Mucosa of stomach (tissue), 1 donor: ENCODE measurements around the gene CENPX.

Source experiments
- H3K27me3 ChIP-seq: one replicate; pipeline ENCODE4 v1.7.0; 2013; ENCODE audit warnings: mild to moderate bottlenecking, low read length; ENCODE audit not compliant: control insufficient read depth, insufficient read depth
- H3K36me3 ChIP-seq: one replicate; pipeline ENCODE4 v1.7.0; 2013; ENCODE audit warnings: low read length; ENCODE audit not compliant: control insufficient read depth, insufficient read depth
- H3K4me1 ChIP-seq: one replicate; pipeline ENCODE4 v1.7.0; 2013; ENCODE audit warnings: mild to moderate bottlenecking, low read length; ENCODE audit not compliant: control insufficient read depth, insufficient read depth
- H3K4me3 ChIP-seq: one replicate; pipeline ENCODE4 v1.7.0; 2013; ENCODE audit warnings: low read length
- H3K9ac ChIP-seq: one replicate; pipeline ENCODE4 v1.7.0; 2013; ENCODE audit warnings: mild to moderate bottlenecking, low read length, moderate library complexity
- H3K9me3 ChIP-seq: one replicate; pipeline ENCODE4 v1.7.0; 2013; ENCODE audit warnings: mild to moderate bottlenecking, low read length, moderate library complexity; ENCODE audit not compliant: control insufficient read depth
- donor health status: Pancreatic carcinoma.

CENPX gene

GRCh38 chr17:81999976-82000802 is 22.5 kb downstream of the CENPX start:
- Histone ChIP-seq H3K9me3 (no peaks in the 10 kb centered on the region), H3K27me3 (no peaks in the 10 kb centered on the region), H3K4me1 (peaks cover 18% of the 10 kb centered on the region), H3K36me3 (no peaks in the 10 kb centered on the region), H3K9ac (no peak overlapping the region), H3K4me3 (no peak overlapping the region)

GRCh38 chr17:81999587-81999975 is 23.1 kb downstream of the CENPX start:
- Histone ChIP-seq H3K4me1 (peaks cover 25% of the 10 kb centered on the region), H3K9ac (no peak overlapping the region), H3K9me3 (no peaks in the 10 kb centered on the region), H3K36me3 (no peaks in the 10 kb centered on the region), H3K27me3 (no peaks in the 10 kb centered on the region), H3K4me3 (no peak overlapping the region)

- no peak overlapping the region for H3K9ac ChIP-seq
- H3K36me3 ChIP-seq, result no peaks in the 10 kb centered on the region
- H3K4me3 ChIP-seq, result no peak overlapping the region
- no peaks in the 10 kb centered on the region for H3K27me3 ChIP-seq
- H3K4me1 ChIP-seq, result peaks cover 32% of the 10 kb centered on the region
- H3K9me3 ChIP-seq, result no peaks in the 10 kb centered on the region
These were observed 23.8 kb downstream of the CENPX start for GRCh38 chr17:81998691-81999438.

GRCh38 chr17:81998212-81998611 is 24.5 kb downstream of the CENPX start:
- Histone ChIP-seq H3K4me3 (no peak overlapping the region), H3K9ac (no peak overlapping the region), H3K36me3 (no peaks in the 10 kb centered on the region), H3K9me3 (no peaks in the 10 kb centered on the region), H3K27me3 (no peaks in the 10 kb centered on the region), H3K4me1 (peaks cover 28% of the 10 kb centered on the region)

GRCh38 chr17:81996757-81997441 is 25.8 kb downstream of the CENPX start:
- H3K36me3 ChIP-seq, result no peaks in the 10 kb centered on the region
- H3K4me3 ChIP-seq, result no peak overlapping the region
- H3K9me3 ChIP-seq, result no peaks in the 10 kb centered on the region
- H3K27me3 ChIP-seq, result no peaks in the 10 kb centered on the region
- H3K4me1 ChIP-seq, result peaks cover 40% of the 10 kb centered on the region
- no peak overlapping the region for H3K9ac ChIP-seq

- no peaks in the 10 kb centered on the region for H3K27me3 ChIP-seq
- H3K36me3 ChIP-seq, result no peaks in the 10 kb centered on the region
- no peaks in the 10 kb centered on the region for H3K9me3 ChIP-seq
- no peak overlapping the region for H3K4me3 ChIP-seq
- peaks cover 45% of the 10 kb centered on the region for H3K4me1 ChIP-seq
- H3K9ac ChIP-seq, result no peak overlapping the region
These were observed 26.4 kb downstream of the CENPX start for GRCh38 chr17:81996232-81996756.

- H3K9ac ChIP-seq, result no peak overlapping the region
- H3K27me3 ChIP-seq, result no peaks in the 10 kb centered on the region
- peaks cover 46% of the 10 kb centered on the region for H3K4me1 ChIP-seq
- H3K36me3 ChIP-seq, result no peaks in the 10 kb centered on the region
- H3K9me3 ChIP-seq, result no peaks in the 10 kb centered on the region
- no peak overlapping the region for H3K4me3 ChIP-seq
These were observed 27.0 kb downstream of the CENPX start for GRCh38 chr17:81995463-81996231.

- Histone ChIP-seq H3K36me3 (no peaks in the 10 kb centered on the region), H3K9ac (no peak overlapping the region), H3K9me3 (no peaks in the 10 kb centered on the region), H3K4me1 (peaks cover 41% of the 10 kb centered on the region), H3K4me3 (no peak overlapping the region), H3K27me3 (no peaks in the 10 kb centered on the region)
These were observed 27.9 kb downstream of the CENPX start for GRCh38 chr17:81994593-81995462.

GRCh38 chr17:81993729-81994592 is 28.7 kb downstream of the CENPX start:
- Histone ChIP-seq H3K9ac (no peak overlapping the region), H3K4me1 (peaks cover 40% of the 10 kb centered on the region), H3K4me3 (no peak overlapping the region), H3K36me3 (no peaks in the 10 kb centered on the region), H3K9me3 (no peaks in the 10 kb centered on the region), H3K27me3 (no peaks in the 10 kb centered on the region)

- no peaks in the 10 kb centered on the region for H3K27me3 ChIP-seq
- peak overlapping the region; percentile 55 for H3K9ac ChIP-seq
- H3K4me3 ChIP-seq, result no peak overlapping the region
- H3K36me3 ChIP-seq, result no peaks in the 10 kb centered on the region
- no peaks in the 10 kb centered on the region for H3K9me3 ChIP-seq
- peaks cover 40% of the 10 kb centered on the region for H3K4me1 ChIP-seq
These were observed 30.2 kb downstream of the CENPX start for GRCh38 chr17:81992306-81993102.
